GM12878 (cell line): ENCODE results near the gene ATP8A1. TPM values are rescaled to one million over a fixed set of nuclear protein-coding genes. Genes with fewer than 3 reads are reported as not detected.
"Not testable (repeated sequence)": the region's sequence is repeated elsewhere in the genome, so short reads cannot be mapped to it uniquely, and the experiment has no call there.

ENCODE experiments used
- ATAC-seq: fragments of 200-7000 bp; cut with Tn5 transposase; 3 replicates; pipeline ENCODE4 v1.9.1; 2020; ENCODE audit warnings: mild to moderate bottlenecking, moderate library complexity
- BruUV-seq: library from RNA; stranded (reverse); fragments of 400-500 nt; replicated peaks from 2 replicates; lab custom pipeline; 2021; lab: Mats Ljungman, UMichigan
- CTCF ChIA-PET: fragments of 300-600 bp; sonication (Branson Sonifier 250); formaldehyde crosslinking; extraction: SDS; loops from one replicate; lab custom pipeline; 2021; ENCODE audit warnings: inconsistent platforms; lab: Yijun Ruan, JAX
- POLR2A ChIA-PET: fragments of 350-600 bp; formaldehyde crosslinking; extraction: SDS; loops from one replicate; lab custom pipeline; 2021; ENCODE audit warnings: inconsistent platforms; lab: Charles Lee
- RAD21 ChIA-PET: fragments of 300-600 bp; sonication (Branson Sonifier 250); formaldehyde crosslinking; loops from one replicate; lab custom pipeline; 2023; ENCODE audit warnings: antibody characterized with exemption; ENCODE audit not compliant: unreplicated experiment; lab: Charles Lee
- SMC1A ChIA-PET: fragments of 300-600 bp; sonication (Branson Sonifier 250); formaldehyde crosslinking; loops from one replicate; lab custom pipeline; 2023; ENCODE audit not compliant: unreplicated experiment, uncharacterized antibody; lab: Charles Lee
- DNase-seq: peaks from one replicate; pipeline ENCODE4 v3.0.0-alpha.2; 2011; ENCODE audit warnings: low read depth, low spot score
- FAIRE-seq: peaks from 3 replicates; lab custom pipeline; 2011; peaks lifted over from hg19 to GRCh38; lab: Jason Lieb, UNC
- H2AFZ ChIP-seq: 2 replicates; pipeline ENCODE4 v1.6.0; 2011; ENCODE audit warnings: low read depth, low read length, control low read depth; ENCODE audit not compliant: control insufficient read depth
- H3K27ac ChIP-seq: 2 replicates; pipeline ENCODE4 v1.5.1; 2011; ENCODE audit warnings: control low read depth; ENCODE audit not compliant: control insufficient read depth, insufficient read depth
- H3K27me3 ChIP-seq, 2 experiments: replicated peaks in 1 of 2; 2 replicates each; pipeline versions ENCODE4 v1.6.0 to v1.6.1; 2011; ENCODE audit warnings: low read length in 1 of 2; ENCODE audit not compliant: control insufficient read depth in 2 of 2, insufficient read depth in 2 of 2
- H3K36me3 ChIP-seq, 2 experiments: 2 replicates each; pipeline ENCODE4 v1.5.1; 2011; ENCODE audit warnings: low read length in 1 of 2; ENCODE audit not compliant: control insufficient read depth in 2 of 2, insufficient read depth in 2 of 2
- H3K4me1 ChIP-seq: 2 replicates; pipeline ENCODE4 v1.6.1; 2011; ENCODE audit warnings: mild to moderate bottlenecking, low read length, moderate library complexity, mixed read lengths; ENCODE audit not compliant: control insufficient read depth, insufficient read depth
- H3K4me2 ChIP-seq: 2 replicates; pipeline ENCODE4 v1.6.0; 2011; ENCODE audit warnings: control low read depth; ENCODE audit not compliant: control insufficient read depth, insufficient read depth
- H3K4me3 ChIP-seq: fragments of 200-600 bp; sonication (generic); 2 replicates; pipeline ENCODE4 v1.5.1; 2016
- H3K79me2 ChIP-seq: 2 replicates; pipeline ENCODE4 v1.6.0; 2011; ENCODE audit warnings: low read length; ENCODE audit not compliant: control insufficient read depth, insufficient read depth
- H3K9ac ChIP-seq: 2 replicates; pipeline ENCODE4 v1.8.0; 2011; ENCODE audit warnings: low read length, control low read depth, mixed read lengths; ENCODE audit not compliant: control insufficient read depth, insufficient read depth
- H3K9me3 ChIP-seq: replicated peaks from 3 replicates; pipeline ENCODE4 v1.5.1; 2011; ENCODE audit warnings: mild to moderate bottlenecking, low read length; ENCODE audit not compliant: control insufficient read depth, insufficient read depth
- H4K20me1 ChIP-seq: 2 replicates; pipeline ENCODE4 v1.6.0; 2011; ENCODE audit not compliant: control insufficient read depth, insufficient read depth
- CBX3 ChIP-seq: fragments of 200-600 bp; sonication (generic); IDR thresholded peaks from 2 replicates; pipeline ENCODE4 v1.6.1; 2016; ENCODE audit warnings: low read depth, borderline replicate concordance
- FOXM1 ChIP-seq: IDR thresholded peaks from 2 replicates; pipeline ENCODE4 v1.6.1; 2012; ENCODE audit warnings: low read depth, mild to moderate bottlenecking, inconsistent platforms, low read length, moderate library complexity
- RELA ChIP-seq: fragments of 450-650 bp; IDR thresholded peaks from 2 replicates; pipeline ENCODE4 v1.8.0; 2014; ENCODE audit warnings: borderline replicate concordance; ENCODE audit not compliant: partially characterized antibody
- TCF3 ChIP-seq: IDR thresholded peaks from 2 replicates; pipeline ENCODE4 v1.6.1; 2012; ENCODE audit warnings: low read depth, mild to moderate bottlenecking, low read length, borderline replicate concordance; ENCODE audit not compliant: insufficient read depth
- WGBS: methylation state at CpG from one replicate; pipeline ENCODE4 v1.1.6; 2016; ENCODE audit warnings: low lambda C conversion rate; ENCODE audit not compliant: insufficient replicate concordance, insufficient coverage; ENCODE audit errors: missing lambda C conversion rate; 5-methylcytosine and 5-hydroxymethylcytosine counted together
- in situ Hi-C: fragments of 300-500 bp; cut with MboI; formaldehyde crosslinking; loops from 9 replicates; pipeline ENCODE4 v1.14.3; 2018; ENCODE audit warnings: mixed read lengths
- intact Hi-C: fragments of 100-400 bp; cut with micrococcal nuclease; formaldehyde crosslinking; loops from one replicate; pipeline ENCODE4 v1.14.2; 2022; ENCODE audit not compliant: unreplicated experiment
- polyA plus RNA-seq, 11 experiments: library from polyadenylated mRNA; depleted of rRNA in 4 of 11; unstranded in 6 of 11; stranded (reverse) in 5 of 11; fragments of >200 nt; fragmentation: Nextera tagmentation in 4 of 11; fragmentation: Illumina TruSeq in 1 of 11; extraction: Ambion mirVana in 4 of 11; extraction: Trizol in 1 of 11; gene quantifications; 1 replicate in 1 of 11; 2 replicates in 10 of 11; pipeline versions ENCODE4 v1.2.1 to v1.2.3, GENCODE V29; 2011 to 2016; ENCODE audit warnings: inconsistent platforms in 2 of 11, missing spikeins in 2 of 11, low read depth in 1 of 11
- total RNA-seq, 4 experiments: library from RNA; depleted of rRNA in 3 of 4; stranded (reverse); fragments of >200 nt in 3 of 4; fragmentation: Illumina TruSeq in 1 of 4; extraction: Trizol in 1 of 4; gene quantifications; 2 replicates each; pipeline versions ENCODE4 v1.2.1 to v1.2.3, GENCODE V29; 2013 to 2021

ATP8A1 gene
- total and polyA plus RNA-seq, 10 of the 15 experiments (the other 5 are each of a cell fraction or from before 2014, with no cell fraction given), result 9.0 to 116 (median 37.3) TPM

DNA sequence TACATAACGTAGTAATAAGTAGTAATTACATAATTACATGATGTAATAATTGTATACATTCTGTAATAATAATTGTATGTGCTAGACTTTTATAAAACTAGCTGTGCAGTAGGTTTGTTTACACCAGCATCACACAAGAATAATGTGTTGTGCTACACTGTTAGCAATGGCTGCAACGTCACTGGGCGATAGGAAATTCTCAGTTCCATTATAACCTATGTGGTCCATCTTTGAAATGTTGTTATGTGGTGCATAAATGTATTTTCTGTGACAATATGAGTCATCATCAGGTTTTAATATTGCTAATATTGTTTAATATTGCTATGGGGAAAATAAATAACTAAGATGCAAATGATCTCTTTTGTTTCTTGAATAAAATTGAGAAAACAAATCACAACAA is 46.0 kb upstream of the ATP8A1 start:
- Histone ChIP-seq H3K27me3 (no peaks in the 10 kb centered on the region), H3K79me2 (no peaks in the 10 kb centered on the region), H2AFZ (no peak overlapping the region), H3K4me3 (no peak overlapping the region), H3K9me3 (no peaks in the 10 kb centered on the region), H3K36me3 (no peaks in the 10 kb centered on the region), H4K20me1 (no peaks in the 10 kb centered on the region), H3K4me1 (no peaks in the 10 kb centered on the region), H3K27ac (no peak overlapping the region), H3K9ac (no peak overlapping the region), H3K4me2 (no peak overlapping the region)
- ChIA-PET SMC1A (interaction anchor here (0.8 to 2.4 kb wide), 3 partner anchors 11 to 30 kb away, joined by 3 to 7 read pairs (median 4); no protein-coding TSS in a partner anchor), RAD21 (no interaction called here), POLR2A (no interaction called here), CTCF (interaction anchor here (0.8 kb wide), 1 partner anchor 24 kb away, joined by 4 read pairs; no protein-coding TSS in a partner anchor)
- FAIRE-seq (no peak), ATAC-seq (peak; percentile 59), DNase-seq (no peak)
- intact Hi-C loops (no loop called here), in situ Hi-C loops (no loop called here)
- no TSS peak for BruUV-seq
- TF ChIP-seq TCF3, result no peak
- no peak for TF ChIP-seq RELA
- TF ChIP-seq CBX3, result no peak
- TF ChIP-seq FOXM1, result no peak
- 35% methylated on average over 3 of the region's 3 CpGs for WGBS

DNA sequence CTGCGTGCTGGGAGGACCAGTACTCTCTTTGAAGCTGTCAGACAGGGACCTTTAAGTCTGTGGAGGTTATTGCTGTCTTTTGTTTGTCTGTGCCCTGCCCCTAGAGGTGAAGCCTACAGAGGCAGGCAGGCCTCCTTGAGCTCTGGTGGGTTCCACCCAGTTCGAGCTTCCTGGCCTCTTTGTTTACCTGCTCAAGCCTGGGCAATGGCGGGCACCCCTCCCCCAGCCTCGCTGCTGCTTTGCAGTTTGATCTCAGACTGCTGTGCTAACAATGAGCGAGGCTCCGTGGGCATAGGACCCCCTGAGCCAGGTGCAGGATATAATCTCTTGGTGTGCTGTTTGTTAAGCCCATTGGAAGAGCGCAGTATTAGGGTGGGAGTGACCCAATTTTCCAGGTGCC is 44.9 kb upstream of the ATP8A1 start:
- H3K27ac ChIP-seq, POLR2A ChIA-PET, H3K4me2 ChIP-seq, intact Hi-C loops, H3K9me3 ChIP-seq, DNase-seq, H2AFZ ChIP-seq, ATAC-seq, H3K4me1 ChIP-seq, RAD21 ChIA-PET, H3K27me3 ChIP-seq, H3K79me2 ChIP-seq, H4K20me1 ChIP-seq, CTCF ChIA-PET, H3K36me3 ChIP-seq, H3K4me3 ChIP-seq, in situ Hi-C loops, FAIRE-seq, H3K9ac ChIP-seq, BruUV-seq: not testable (repeated sequence)
- SMC1A ChIA-PET, result interaction anchor here (0.6 kb wide), 1 partner anchor 1755 kb away, joined by 3 read pairs; no protein-coding TSS in a partner anchor
- WGBS, result 62% methylated on average over 7 of the region's 7 CpGs
